ENCODE measurements around the gene LIPM.

GRCh38 chr10:88754287-88754686, 48.2 kb upstream of the LIPM start:
- no peak for TF ChIP-seq CTCF (IDR thresholded peaks at IDR 0.05 in 8 of 11, conservative IDR thresholded peaks at IDR 0.05 in 3 of 11)
- no peak for TF ChIP-seq POLR2AphosphoS5 (IDR thresholded peaks at IDR 0.05)
